A549 (cell line): ENCODE measurements around the gene CCDC85B.
A peak's percentile ranks its signal among the peaks of the same experiment; 100 is the strongest.

Experiments
- HOXA7 ChIP-seq: fragments of 250-450 bp; sonication (Bioruptor Pico); IDR thresholded peaks from 2 replicates; pipeline ENCODE4 v1.5.0; 2020; ENCODE audit warnings: mild to moderate bottlenecking, moderate library complexity
- MAZ ChIP-seq: fragments of 150-350 bp; IDR thresholded peaks from 2 replicates; pipeline ENCODE4 v1.6.1; 2014; ENCODE audit warnings: antibody characterized with exemption, low read depth, low read length, borderline replicate concordance
- POLR2A ChIP-seq: IDR thresholded peaks from 2 replicates; pipeline ENCODE4 v1.6.1; 2012; ENCODE audit warnings: mild to moderate bottlenecking, low read length
- RNF2 ChIP-seq: fragments of 200-600 bp; sonication (generic); IDR thresholded peaks from 2 replicates; pipeline ENCODE4 v1.6.1; 2016; ENCODE audit warnings: low read depth, mild to moderate bottlenecking, antibody characterized with exemption, moderate library complexity, borderline replicate concordance
- ZFP36 ChIP-seq: fragments of 450-650 bp; IDR thresholded peaks from 2 replicates; pipeline ENCODE4 v1.6.1; 2014; ENCODE audit warnings: borderline replicate concordance; ENCODE audit not compliant: partially characterized antibody
- TF ChIP-seq, protein P1 (sequence below): fragments of >200 bp; sonication (Bioruptor Twin); formaldehyde crosslinking; IDR thresholded peaks from 3 replicates; pipeline ENCODE4 v1.5.1; 2016
- TF ChIP-seq, protein P2 (sequence below): IDR thresholded peaks from 2 replicates; pipeline ENCODE4 v1.6.1; 2012
- TF ChIP-seq, protein P3 (sequence below): IDR thresholded peaks from 2 replicates; pipeline ENCODE4 v1.6.1; 2012

DNA sequence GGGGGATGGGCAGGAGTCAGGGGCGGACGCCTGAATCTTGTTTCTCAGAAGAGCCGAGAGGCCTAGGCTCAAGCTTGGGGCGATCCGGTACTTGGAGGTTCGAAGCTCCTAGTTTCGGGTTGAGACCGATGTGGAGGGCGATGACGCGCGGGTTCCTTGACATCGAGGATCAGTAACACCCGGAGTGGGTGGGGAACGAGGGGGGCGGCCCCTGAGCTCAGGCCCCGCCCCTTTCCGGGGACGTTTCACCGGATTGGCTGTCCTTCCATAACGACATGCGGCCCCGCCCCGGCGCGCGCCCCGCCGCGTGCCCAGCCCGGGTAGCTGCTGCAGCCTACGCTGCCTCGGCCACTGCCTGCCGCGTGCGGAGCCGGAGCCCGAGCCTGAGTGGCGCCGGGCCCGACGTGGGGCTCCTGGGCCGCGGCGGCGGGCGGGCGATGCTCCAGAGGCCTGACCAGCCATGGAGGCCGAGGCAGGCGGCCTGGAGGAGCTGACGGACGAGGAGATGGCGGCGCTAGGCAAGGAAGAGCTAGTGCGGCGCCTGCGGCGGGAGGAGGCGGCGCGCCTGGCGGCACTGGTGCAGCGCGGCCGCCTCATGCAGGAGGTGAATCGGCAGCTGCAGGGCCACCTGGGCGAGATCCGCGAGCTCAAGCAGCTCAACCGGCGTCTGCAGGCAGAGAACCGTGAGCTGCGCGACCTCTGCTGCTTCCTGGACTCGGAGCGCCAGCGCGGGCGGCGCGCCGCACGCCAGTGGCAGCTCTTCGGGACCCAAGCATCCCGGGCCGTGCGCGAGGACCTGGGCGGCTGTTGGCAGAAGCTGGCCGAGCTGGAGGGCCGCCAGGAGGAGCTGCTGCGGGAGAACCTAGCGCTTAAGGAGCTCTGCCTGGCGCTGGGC, at the start of gene CCDC85B:
- no peak for TF ChIP-seq RNF2
- TF ChIP-seq, protein P1, sequence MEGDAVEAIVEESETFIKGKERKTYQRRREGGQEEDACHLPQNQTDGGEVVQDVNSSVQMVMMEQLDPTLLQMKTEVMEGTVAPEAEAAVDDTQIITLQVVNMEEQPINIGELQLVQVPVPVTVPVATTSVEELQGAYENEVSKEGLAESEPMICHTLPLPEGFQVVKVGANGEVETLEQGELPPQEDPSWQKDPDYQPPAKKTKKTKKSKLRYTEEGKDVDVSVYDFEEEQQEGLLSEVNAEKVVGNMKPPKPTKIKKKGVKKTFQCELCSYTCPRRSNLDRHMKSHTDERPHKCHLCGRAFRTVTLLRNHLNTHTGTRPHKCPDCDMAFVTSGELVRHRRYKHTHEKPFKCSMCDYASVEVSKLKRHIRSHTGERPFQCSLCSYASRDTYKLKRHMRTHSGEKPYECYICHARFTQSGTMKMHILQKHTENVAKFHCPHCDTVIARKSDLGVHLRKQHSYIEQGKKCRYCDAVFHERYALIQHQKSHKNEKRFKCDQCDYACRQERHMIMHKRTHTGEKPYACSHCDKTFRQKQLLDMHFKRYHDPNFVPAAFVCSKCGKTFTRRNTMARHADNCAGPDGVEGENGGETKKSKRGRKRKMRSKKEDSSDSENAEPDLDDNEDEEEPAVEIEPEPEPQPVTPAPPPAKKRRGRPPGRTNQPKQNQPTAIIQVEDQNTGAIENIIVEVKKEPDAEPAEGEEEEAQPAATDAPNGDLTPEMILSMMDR = peak; percentile 22; the same call in 1 of the 3 replicates
- TF ChIP-seq, protein P2, sequence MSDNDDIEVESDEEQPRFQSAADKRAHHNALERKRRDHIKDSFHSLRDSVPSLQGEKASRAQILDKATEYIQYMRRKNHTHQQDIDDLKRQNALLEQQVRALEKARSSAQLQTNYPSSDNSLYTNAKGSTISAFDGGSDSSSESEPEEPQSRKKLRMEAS = peak; percentile 95
- peak; percentile 95 for TF ChIP-seq POLR2A
- no peak; the same call in 1 of the 2 replicates for TF ChIP-seq HOXA7
- TF ChIP-seq MAZ = no peak
- TF ChIP-seq, protein P3, sequence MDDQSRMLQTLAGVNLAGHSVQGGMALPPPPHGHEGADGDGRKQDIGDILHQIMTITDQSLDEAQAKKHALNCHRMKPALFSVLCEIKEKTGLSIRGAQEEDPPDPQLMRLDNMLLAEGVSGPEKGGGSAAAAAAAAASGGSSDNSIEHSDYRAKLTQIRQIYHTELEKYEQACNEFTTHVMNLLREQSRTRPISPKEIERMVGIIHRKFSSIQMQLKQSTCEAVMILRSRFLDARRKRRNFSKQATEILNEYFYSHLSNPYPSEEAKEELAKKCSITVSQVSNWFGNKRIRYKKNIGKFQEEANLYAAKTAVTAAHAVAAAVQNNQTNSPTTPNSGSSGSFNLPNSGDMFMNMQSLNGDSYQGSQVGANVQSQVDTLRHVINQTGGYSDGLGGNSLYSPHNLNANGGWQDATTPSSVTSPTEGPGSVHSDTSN = peak; percentile 44; the same call in 1 of the 2 replicates
- TF ChIP-seq ZFP36 = no peak
